Stimulated activated CD8-positive, alpha-beta memory T cell treated with anti-CD3 and anti-CD28 coated beads, Interleukin-4, amount 100 ng/mL, for 4 hours (primary cell): ENCODE data around the gene NPC1L1.
"Not testable (repeated sequence)": the region's sequence is repeated elsewhere in the genome, so short reads cannot be mapped to it uniquely, and the experiment has no call there.

Source experiments
- DNase-seq, 2 donors: peaks; one replicate each; pipeline ENCODE4 v3.0.0-alpha.2; 2020; ENCODE audit warnings: low read depth in 2 of 2, low spot score in 1 of 2

The NPC1L1 gene

GRCh38 chr7:44506592-44507288 lies 34.4 kb downstream of the NPC1L1 start:
- DNase-seq: not testable (repeated sequence)

- DNase-seq: no peak
These were observed 35.5 kb downstream of the NPC1L1 start for GRCh38 chr7:44505595-44505994.

- no peak for DNase-seq
These were observed 42.7 kb downstream of the NPC1L1 start for GRCh38 chr7:44498230-44498954.

DNA sequence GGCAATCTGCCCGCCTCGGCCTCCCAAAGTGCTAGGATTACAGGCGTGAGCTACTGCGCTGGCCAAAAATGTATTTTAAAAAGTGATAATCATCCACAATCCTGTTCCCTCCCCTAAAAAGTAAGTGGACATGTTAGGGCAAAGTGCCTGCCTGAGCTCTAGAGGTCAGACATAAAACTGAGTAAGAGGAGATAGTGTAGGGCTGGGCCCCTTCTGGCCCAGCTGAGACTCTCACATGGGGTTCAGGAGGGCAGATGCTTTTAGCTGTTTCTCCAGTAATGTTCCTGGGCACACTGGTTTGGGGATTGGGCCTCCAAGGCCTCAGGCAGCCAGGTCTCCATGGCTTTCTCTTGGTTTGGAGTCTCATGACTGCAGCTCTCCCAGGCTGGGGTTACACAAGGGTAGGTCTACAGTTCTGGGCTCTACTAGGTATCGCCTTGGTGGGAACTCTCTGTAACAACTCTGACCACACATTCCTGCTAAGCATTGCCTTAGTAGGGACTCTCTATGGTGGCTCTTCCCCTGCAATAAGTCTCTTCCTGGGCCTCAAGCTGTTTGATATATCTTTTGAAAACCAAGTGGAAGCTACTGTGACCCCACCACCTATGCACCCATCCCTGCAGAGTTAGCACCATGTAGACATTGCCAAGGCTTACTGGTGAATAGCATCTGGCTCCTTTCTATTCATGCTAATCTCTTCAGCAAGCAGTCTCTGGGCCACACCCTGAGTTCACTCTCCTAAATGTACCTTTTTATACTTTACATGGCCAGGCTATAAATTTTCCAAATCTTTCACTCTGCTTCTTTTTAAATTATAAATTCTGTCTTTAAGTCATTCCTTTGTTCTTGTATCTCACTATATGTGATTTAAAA lies 43.7 kb downstream of the NPC1L1 start:
- no peak for DNase-seq

DNA sequence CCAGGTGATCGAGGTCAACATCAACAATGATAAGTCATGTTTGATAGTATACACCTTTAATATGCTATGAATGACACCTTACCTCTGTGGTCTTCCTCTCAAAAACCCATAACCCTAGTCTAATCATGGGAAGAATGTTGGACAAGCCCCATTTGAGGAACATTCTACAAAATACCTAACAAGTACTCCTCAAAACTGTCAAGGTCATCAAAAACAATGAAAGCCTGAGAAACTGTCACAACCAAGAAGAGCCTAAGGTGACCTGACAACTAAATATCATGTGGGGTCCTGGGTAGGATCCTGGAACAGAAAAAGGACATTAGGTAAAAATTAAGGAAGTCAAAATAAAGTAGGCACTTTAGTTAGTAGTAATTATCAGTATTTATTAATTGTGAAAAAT lies 44.7 kb downstream of the NPC1L1 start:
- no peak for DNase-seq

DNA sequence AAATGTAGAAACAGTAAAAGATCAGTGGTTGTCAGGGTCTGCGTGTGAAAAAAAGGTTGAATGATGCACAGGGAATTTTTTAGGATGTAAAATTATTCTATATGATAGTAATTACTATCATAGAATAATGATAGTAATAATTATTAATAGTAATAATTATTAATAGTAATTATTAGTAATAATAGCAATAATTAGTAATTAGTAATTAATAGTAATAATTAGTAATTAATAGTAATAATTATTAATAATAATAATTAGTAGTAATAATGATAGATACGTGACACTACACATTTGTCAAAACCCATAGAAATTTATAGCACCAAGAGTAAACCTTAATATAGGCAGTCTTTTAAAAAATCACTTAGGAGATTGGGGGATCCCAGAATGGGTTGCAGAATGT lies 46.2 kb downstream of the NPC1L1 start:
- no peak for DNase-seq

DNA sequence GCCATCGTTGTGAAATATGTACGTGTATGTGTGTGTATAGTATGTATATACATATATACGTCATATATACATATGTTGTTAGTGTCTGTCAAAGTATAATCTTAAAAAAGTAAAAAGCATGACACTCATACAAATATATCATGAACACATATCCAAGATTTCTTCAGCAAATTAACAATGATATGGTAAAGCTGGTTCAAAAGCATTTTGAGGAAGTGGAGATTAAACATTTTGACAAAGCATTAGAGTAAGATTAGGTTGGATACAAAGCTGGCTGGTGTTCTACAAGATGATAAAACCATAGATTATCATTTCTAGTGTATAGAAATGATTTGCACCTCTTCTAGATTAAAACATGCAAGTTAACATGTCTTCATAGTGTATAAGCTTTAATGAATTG lies 49.9 kb downstream of the NPC1L1 start:
- DNase-seq: no peak

DNA sequence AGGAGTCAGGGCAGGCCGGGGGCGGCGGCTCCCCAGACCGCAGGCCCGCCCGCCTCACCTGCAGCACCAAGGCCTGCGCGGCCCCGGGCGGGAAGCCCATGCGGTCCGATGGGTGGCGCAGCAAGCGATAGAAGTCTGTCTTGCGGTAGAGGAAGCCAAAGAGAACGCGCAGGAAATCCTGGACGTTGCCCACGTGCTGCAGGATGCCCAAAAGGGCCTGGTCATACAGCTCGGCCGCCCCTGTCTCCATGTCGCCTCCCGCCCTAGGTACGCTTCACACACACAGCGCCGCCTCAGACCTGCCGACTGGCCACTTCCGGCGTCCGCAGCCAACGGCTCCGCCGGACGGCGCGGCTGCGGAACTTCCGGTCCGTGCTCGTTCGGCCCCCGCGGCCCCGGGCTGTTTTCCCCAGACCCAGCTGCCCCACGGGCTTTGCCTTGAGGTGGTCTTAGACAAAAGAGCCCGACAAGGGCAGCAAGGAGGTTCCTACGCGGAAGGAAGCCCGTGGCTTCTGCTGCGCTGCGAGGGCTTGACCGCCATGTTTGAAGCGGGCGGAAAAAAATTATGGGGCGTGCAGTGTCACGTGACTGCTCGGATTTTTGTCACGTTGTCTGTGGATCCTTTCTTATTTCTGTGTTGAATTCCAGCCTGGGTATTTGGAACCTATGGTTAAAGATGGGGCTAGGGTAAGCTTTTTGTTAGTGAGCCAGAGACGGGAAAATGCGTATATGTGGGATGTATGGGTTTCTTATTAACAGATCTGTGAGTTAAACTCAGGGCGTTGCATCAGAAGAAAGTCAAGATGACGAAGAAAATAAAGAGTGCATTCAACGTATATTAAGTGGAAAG lies 50.6 kb downstream of the NPC1L1 start, which contains the start of gene NUDCD3:
Gene NUDCD3, minus strand, starts transcription at position 308 of the 850 bp plus-strand sequence. Its CDS starts 58 bp downstream, at position 250.
- DNase-seq: peak; percentile 68 to 71

DNA sequence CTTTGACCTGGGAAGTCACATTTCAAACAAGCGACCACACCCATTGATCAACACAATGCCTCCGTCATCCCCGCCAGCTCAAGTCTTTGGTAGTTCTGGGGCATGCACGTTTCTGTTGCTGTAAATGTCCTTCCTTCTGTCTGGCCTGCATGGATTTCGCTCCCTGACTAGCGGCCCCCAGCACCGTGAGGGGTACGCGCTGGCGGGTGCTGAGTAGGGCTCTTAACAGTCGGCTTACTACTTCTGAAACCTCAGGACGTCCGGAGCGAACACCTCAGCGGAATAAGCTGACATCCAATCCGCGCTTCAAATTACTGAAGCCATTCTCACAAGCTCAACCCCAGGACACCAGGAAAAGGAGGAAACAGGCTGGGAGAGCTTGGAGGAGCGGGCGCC lies 51.2 kb downstream of the NPC1L1 start:
- peak in 1 of 2 donors; percentile 10 for DNase-seq

DNA sequence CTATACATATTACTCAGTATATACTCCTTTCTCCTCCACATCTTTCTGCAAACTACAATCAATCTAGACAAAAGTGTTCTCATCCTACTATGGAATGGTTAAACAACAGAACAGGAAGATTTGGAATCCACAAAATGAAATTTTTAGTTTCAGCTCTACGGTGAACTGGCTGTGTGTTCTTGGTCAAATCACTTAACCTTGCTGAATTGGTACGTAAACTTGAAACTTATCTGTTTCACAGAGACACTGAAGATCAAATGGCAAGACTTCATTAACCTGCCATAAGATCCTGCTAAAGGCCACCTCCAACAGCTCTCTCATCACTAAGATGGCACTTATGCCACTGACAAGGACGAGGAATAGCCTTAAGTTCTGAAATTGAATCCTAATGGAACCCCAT lies 52.2 kb downstream of the NPC1L1 start:
- DNase-seq: no peak

- no peak for DNase-seq
These were observed 54.4 kb downstream of the NPC1L1 start for GRCh38 chr7:44486693-44487092.

GRCh38 chr7:44486001-44486400 lies 55.1 kb downstream of the NPC1L1 start:
- DNase-seq: no peak

DNA sequence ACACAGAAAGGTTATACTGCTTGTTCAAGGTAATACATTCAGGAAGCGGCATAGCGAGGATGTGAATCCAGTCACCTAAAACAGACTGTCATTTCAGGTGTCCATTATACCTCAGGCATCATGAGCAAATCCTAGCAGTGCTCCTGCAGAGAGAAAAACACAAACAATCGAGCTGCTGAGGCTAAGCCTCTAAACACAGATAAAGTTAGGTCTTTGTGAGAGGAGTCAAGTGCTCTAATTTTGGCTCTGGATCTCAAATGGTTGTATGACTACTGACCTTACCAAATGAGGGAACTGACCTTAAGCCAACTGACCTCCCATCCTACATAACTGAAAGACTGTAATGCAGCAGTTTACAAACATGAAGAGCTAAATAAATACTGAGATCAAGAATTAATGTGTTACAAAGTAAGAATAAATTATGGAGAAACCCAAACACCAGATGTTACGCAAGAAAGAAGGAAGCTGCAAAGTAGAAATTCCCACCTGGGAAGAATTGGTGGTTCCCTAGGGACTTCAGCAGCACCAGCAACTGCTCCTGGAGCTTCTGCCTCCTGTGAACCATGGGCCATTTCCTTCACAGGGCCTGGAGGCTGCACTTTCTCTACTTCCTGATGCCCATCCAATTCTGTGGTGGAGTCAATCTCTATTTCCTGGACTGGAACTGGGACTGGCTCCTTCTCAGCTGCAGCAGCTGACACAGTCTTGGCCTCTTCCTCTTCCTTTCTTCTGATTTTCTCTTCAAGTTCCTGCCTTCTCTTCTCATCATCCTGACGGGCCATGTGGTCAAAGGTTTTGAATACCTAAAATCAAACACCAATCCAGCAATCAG lies 56.4 kb downstream of the NPC1L1 start:
- DNase-seq: no peak

- DNase-seq: no peak
These were observed 58.3 kb downstream of the NPC1L1 start for GRCh38 chr7:44482502-44483485.

GRCh38 chr7:44477938-44478337 lies 63.2 kb downstream of the NPC1L1 start:
- DNase-seq: no peak

DNA sequence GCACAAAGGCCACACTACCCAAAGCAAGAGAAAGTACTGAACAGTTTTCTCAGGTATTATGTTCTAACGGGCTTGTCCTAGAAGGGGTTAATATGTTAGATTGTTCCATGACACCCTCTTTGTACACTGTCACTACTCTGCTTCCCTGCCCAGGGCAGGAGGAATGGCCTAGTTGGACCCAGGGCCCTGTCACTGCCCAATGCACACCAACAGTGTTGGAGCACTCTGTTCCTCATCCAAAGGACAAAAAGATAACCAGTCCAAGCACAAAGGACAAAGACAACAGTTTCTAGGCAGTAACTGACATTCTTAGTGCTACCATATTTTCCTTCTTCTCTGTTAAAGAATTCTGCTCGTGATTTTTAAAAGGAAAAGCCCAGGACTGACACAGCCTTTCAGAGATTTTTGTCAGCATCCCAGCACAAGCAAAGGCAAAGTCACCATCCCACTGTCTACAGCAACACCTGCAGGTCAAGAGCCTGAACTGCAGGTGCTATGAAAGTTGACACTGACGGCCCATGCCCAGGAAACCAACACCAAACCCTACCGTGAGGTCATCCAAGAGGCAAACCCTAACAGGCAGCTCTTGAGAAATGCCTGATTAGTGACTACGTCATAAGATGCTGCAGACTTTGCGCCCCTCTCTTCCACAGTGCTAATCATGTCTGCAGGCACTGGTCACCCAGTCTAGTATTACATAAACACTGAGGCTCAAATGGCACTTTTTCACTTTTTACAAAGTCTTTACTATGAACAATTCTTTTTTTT lies 63.9 kb downstream of the NPC1L1 start:
- DNase-seq: peak; percentile 24 to 29

GRCh38 chr7:44476313-44476712 lies 64.8 kb downstream of the NPC1L1 start:
- no peak for DNase-seq

- DNase-seq: no peak
These were observed 67.8 kb downstream of the NPC1L1 start for GRCh38 chr7:44473295-44473694.
